IPS DF 4.7 (cell line): ENCODE results near the gene TSPEAR.
A peak's percentile ranks its signal among the peaks of the same experiment; 100 is the strongest.
"Not testable (repeated sequence)": the region's sequence is repeated elsewhere in the genome, so short reads cannot be mapped to it uniquely, and the experiment has no call there.

Source experiments
- DNase-seq: peaks from one replicate; pipeline ENCODE4 v3.0.0-alpha.2; 2013; ENCODE audit warnings: low spot score; ENCODE audit errors: extremely low read depth

The TSPEAR gene

GRCh38 chr21:44552136-44552535 lies 159.2 kb downstream of the TSPEAR start:
- no peak for DNase-seq

- no peak for DNase-seq
Measured at GRCh38 chr21:44551340-44551961, 159.9 kb downstream of the TSPEAR start, which contains the start of gene KRTAP10-2. Gene KRTAP10-2 (minus strand): TSS chr21:44551505. CDS start chr21:44551458, 47 bp downstream.

GRCh38 chr21:44550807-44551206 lies 160.6 kb downstream of the TSPEAR start:
- no peak for DNase-seq

GRCh38 chr21:44550285-44550684 lies 161.1 kb downstream of the TSPEAR start:
- not testable (repeated sequence) for DNase-seq

DNA sequence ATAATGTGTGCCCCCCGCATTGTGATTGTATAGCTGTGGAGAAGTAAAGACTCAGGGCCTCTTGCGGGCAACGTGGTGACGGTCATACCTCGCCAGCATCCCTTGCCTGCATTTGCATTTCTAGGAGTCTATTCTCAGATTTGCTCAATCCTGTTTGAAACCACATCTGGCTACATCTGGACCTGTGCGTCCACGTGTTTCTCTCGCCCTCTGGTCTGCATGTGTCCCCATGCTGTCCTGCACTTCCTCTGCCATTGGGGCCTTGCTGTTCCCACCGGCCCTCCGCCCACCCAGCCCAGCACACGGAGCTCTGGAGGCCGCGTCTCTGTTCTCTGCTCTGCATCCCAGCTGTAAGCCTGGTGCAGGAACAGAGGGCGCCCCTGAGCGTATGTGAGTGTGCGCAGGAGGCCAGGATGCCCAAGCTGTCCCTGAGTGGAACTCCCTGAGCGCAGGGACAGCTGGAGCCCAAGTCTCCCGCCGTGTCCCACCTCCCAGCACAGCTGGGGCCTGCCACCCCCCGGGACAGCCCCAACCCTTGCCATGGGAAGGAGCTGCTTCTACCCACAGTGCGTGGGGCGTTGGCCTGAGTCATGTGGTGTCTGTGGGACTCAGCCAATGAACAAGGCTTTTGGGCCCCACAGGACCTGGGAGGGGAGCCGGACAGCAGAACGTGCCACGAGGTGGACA lies 161.7 kb downstream of the TSPEAR start:
- no peak for DNase-seq

DNA sequence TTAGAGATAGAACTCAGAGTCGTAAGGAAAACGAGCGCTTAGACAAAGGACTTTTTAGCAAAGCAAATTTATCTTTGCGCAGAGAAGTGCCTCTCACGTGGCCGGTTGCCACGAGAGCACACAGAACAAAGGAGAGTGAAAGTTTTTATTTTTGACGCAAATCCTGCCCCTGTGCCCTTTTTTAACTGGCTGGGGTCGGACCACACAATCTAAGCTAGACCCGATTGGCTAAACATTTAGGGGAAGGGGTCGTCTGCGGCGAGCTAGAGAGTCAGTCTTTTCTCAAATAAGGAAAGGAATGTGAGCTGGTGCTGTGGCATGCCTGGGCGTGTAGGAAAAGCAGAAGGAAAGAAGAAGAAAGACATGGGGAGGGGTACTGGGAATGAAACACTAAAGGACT lies 162.4 kb downstream of the TSPEAR start:
- peak; percentile 53 for DNase-seq

GRCh38 chr21:44548381-44548780 lies 163.0 kb downstream of the TSPEAR start:
- DNase-seq: no peak

- no peak for DNase-seq
Measured at GRCh38 chr21:44547656-44548331, 163.6 kb downstream of the TSPEAR start.

GRCh38 chr21:44544566-44544965 lies 166.8 kb downstream of the TSPEAR start:
- no peak for DNase-seq

GRCh38 chr21:44542716-44543115 lies 168.7 kb downstream of the TSPEAR start:
- no peak for DNase-seq

DNA sequence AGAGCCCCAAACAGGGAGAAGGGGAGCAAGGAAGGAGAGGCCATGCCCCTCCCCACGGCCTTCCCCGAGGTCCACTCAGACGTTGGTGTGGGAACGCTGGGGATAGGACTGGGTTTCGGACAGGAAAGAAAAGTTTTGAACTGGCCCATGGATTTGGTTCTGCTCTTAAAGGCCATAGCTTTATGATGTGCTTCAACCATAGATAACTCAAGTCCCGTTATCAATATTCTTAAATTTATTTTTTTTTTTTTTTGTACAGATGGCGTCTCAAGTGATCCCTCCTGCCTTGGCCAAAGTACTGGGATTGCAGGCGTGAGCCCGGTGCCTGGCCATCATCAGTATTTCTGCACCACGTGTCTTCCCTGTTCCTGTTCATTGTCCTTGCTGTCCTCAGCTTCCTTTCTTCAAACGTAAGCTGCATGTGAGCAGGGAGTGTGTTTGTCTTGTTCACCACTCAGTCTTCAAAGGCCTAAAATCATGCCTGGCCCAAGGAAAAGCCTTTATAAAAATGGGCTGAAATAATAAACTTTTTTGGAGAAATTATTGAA lies 170.6 kb downstream of the TSPEAR start:
- no peak for DNase-seq

GRCh38 chr21:44539991-44540666 lies 171.2 kb downstream of the TSPEAR start, which contains the start of gene KRTAP10-1:
Gene KRTAP10-1 (minus strand): TSS chr21:44540195. CDS start chr21:44540150, 45 bp downstream.
- no peak for DNase-seq

GRCh38 chr21:44539046-44539445 lies 172.3 kb downstream of the TSPEAR start:
- DNase-seq: no peak

GRCh38 chr21:44537930-44538911 lies 173.2 kb downstream of the TSPEAR start:
- no peak for DNase-seq

DNA sequence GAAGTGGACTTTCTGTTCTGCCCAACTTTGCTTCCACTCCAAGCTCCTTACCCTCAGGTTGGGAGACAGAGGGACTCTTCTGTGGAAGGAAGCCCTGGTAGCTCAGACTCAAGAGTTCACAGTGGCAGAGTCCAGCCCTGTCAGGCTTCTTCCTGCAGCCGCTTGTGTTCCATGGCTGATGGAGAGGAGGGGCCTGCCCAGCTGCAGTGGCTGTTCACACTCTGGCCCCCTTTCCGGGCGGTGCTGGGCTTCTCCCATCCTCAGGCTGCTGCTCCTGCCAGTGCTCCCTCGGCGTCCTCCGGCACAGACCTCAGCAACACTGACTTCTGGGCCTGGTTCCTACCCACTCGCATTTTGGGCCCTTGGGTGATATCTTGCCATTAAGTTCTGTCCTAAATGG lies 175.4 kb downstream of the TSPEAR start:
- no peak for DNase-seq

GRCh38 chr21:44534688-44535087 lies 176.7 kb downstream of the TSPEAR start:
- no peak for DNase-seq

DNA sequence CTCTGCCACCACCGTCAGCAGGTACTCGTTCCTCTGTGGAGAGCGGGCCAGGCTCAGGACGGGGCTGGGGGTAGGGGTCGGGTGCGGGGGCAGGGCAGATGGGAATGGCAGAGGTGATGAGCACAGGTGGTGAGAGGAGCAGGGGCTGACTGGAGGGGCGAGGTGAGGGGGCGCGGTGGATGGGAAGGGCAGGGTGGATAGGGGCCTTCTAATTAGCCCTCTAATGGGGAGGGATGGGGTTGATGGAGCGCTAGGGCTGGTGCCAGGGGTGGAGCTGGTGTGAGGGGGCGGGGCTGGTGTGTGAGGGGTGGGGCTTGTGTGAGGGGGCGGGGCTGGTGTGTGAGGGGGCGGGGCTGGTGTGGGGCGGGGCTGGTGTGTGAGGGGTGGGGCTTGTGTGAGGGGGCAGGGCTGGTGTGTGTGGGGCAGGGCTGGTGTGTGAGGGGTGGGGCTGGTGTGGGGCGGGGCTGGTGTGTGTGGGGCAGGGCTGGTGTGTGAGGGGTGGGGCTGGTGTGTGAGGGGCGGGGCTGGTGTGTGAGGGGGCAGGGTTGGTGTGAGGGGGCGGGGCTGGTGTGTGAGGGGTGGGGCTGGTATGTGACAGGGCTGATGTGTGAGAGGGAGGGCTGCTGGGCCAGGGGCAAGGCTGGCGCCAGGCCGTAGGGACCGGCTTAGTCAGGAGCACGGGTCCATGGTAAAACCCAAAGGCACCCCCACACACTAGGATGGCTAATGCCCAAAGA lies 177.3 kb downstream of the TSPEAR start:
- no peak for DNase-seq

DNA sequence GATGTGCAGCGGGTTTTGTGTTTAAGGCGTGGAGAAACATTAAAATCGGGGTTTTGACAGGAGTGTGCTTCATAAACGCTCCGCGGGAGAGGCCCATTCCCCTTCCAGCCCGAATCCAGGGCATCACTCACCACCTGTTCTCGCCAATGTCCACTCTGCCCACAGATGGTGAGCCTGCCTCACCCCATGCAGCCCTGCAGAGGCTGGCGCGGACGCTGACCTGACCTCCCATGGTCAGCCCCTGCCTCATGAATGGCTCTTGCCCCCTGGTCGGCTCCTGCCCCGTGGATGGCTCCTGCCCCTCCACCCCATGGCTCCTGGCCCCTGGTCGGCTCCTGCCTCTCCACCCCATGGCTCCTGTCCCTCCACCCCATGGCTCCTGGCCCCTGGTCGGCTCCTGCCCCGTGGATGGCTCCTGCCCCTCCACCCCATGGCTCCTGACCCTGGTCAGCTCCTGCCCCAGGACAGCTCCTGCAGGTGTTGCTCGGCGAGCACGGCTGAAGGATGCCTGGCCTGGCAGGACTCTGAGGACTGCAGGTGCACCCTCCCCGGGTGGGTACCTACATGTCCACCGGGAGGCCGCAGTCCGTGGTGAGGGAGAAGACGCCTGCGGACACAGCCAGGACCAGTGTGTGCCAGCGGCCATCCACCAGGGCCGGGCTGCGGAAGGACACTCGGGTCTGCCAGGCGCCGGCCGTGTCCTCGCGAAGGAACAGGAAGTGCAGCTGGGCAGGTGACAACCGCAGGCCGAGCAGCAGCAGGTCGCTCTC lies 178.1 kb downstream of the TSPEAR start:
- DNase-seq: no peak

DNA sequence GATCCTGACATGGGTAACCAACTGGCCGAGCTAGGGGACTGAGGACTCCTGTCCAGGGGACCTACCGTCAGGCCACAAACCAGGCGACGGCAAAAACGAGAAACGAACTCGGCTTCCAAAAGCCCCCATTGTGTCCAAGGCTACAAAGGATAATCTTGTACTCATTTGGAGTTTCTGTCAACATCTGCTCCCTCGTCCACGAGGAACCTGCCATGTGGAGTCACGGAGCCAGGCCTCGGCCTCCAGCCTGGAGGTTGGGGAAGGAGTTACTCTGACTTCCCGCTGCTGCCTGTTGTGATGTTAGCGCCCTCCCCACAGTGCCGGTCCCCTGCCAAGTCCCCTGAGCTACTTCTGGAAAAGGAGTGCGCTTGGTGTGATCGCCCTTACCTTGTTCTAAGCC lies 178.7 kb downstream of the TSPEAR start:
- DNase-seq: no peak
